NCI-H345 treated with DMSO at 0.1 percent for 48 hours (cell line): ENCODE results near the gene EME1.
"Not testable (repeated sequence)": the region's sequence is repeated elsewhere in the genome, so short reads cannot be mapped to it uniquely, and the experiment has no call there.

Experiments used
- DNase-seq: peaks from one replicate; lab custom pipeline; 2025; ENCODE audit not compliant: unreplicated experiment; lab: John Stamatoyannopoulos, UW

EME1 gene, protein sequence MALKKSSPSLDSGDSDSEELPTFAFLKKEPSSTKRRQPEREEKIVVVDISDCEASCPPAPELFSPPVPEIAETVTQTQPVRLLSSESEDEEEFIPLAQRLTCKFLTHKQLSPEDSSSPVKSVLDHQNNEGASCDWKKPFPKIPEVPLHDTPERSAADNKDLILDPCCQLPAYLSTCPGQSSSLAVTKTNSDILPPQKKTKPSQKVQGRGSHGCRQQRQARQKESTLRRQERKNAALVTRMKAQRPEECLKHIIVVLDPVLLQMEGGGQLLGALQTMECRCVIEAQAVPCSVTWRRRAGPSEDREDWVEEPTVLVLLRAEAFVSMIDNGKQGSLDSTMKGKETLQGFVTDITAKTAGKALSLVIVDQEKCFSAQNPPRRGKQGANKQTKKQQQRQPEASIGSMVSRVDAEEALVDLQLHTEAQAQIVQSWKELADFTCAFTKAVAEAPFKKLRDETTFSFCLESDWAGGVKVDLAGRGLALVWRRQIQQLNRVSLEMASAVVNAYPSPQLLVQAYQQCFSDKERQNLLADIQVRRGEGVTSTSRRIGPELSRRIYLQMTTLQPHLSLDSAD

DNA sequence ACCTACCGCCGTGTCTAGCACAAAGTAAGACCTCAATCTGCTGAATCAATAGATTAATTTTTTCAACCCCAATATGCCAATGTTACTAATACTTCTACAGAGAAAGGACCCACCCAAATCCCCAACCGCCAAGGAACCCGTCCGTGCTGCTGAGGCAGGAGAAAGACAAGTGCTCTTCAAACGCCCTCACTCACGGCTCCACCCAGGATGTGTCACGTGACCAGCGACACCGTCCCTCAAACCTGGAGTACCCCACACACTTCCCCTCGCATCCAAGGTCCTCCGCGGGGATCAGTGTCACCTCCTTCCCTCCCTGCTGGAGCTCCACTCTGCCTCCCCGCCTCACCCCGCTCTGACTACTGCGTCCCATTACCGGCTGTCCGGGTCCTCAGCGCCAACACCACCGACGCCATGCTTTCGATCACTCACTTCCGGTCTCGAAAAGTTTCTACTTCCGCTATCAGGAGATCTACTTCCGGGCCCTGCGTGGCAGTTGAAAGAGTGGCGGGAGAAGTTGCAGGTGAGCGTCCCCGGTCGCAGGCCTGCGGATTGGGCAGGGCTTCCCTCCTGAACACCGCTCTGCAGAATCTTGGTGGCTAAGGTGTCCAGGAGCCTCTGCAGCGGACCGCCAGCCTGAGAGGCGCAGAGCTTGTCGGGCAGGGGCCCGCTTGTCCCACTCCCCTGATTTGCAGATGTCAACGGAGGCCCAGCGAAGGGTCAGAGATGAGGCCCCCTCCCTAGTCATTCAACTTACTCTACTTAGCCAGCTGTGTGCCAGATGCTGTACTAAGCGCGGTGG lies at the start of gene EME1, which contains the start of gene MRPL27:
Gene EME1, plus strand, starts transcription at position 472 of the 799 bp plus-strand sequence. CDS start 1,980 bp downstream, outside the sequence.
Gene MRPL27, minus strand, starts transcription at position 427 of the 799 bp plus-strand sequence. Its CDS starts 14 bp downstream, at position 413.
- DNase-seq, result peak; percentile 79

DNA sequence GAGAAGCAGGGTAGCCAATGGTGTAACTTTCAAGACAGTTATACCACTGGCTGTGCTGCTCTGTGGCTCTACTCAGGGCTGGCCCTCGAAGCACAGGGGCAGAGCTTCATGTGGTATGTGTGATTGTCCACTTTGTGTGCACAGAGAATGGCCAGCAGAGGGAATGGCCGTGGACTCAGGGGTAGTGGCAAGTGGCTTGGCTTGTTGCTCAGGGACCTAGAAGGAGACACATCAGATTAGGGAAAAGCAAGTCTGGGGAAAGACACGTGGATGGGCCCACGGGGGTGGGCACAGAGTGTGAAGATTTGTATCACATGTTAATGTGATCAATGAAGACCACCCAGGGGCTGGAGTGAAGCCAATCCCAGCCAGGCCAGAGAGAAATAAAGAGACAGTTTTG lies 47.1 kb upstream of the EME1 start:
- DNase-seq, result no peak

DNA sequence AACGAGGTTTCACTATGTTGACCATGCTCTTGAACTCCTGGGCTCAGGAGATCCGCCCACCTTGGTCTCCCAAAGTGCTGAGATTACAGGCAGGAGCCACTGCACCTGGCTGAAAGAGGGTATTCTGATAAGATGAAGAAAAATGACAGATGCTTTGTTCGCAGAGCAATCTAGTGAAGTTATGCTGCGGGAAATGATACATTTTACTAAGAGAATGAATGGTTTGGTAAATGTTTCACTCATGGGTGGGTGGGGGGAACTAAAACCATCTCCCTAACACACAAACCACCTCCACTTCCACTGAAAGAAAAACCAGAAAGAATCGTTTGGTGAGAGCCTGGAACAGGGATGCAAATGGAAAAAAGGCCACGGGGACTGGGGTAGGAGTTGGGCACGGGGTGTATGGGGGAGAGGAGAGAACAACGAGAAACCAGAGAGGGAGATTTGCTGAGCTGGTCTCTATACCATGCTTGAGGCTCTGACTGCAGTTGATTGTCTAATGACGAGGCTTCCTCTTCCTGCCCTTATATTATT lies 46.1 kb upstream of the EME1 start:
- no peak for DNase-seq

DNA sequence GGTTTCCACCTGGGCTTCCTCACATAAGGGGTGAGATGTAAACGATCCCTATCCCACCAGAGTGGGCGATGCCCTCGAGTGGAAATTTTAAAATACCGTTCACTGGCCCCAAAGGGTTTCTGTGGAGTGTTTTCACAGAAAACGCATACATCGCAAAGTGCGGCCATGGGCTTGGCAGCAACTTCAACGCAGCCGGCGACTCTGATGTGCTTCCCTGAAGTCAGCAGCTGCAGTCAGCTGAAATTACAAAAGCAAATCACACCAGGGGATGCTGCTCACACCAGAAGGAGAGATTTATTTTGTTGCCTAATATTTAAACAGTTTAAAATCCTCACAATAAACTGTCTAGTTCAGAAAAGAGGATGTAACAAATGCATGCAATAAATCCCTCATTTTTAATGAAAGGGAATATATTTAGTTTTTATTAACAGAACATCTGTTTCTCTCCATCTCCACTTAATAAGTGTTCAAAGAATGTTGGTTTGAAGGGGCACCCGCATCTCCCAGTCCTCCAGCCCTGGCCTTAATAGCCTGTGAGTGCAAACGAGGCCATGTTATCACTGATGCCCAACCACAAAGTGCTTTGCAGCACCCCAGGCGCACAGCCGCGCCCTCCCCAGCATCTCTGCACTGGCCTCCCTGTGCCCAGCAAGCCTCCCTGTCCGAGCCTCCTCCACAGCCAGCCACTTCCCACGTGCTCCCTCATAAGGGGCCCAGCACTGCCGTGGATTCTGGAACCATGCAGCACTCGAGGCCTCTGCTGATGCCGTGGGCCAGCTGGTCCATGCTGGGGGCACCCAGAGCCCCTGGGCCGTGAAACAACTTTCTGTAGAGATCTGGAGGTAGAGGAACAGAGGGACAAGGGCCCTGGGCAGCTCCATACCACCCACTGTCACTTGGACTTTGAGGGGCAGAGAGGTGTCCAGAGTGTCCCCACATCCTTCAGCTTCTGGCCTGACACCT lies 44.4 kb upstream of the EME1 start:
- no peak for DNase-seq

DNA sequence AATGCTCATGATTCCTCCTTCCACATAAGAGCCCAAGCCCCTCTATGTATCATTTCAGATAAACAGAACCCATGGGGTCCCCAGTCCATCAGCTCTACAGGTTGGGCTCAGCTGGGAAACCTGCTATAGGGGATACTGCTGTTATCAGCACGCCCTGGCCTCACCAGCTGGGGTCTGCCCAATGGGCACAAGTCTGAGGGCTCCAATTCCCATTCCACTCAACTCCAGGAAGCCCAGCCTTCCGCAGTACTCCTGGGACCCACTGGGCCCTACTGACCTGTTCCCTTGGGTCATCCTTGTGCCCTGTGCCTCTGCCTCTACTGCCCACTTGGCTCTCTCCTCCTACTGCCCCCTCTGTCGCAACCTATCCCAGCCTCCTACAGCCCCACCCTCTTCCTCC lies 43.3 kb upstream of the EME1 start:
- no peak for DNase-seq

DNA sequence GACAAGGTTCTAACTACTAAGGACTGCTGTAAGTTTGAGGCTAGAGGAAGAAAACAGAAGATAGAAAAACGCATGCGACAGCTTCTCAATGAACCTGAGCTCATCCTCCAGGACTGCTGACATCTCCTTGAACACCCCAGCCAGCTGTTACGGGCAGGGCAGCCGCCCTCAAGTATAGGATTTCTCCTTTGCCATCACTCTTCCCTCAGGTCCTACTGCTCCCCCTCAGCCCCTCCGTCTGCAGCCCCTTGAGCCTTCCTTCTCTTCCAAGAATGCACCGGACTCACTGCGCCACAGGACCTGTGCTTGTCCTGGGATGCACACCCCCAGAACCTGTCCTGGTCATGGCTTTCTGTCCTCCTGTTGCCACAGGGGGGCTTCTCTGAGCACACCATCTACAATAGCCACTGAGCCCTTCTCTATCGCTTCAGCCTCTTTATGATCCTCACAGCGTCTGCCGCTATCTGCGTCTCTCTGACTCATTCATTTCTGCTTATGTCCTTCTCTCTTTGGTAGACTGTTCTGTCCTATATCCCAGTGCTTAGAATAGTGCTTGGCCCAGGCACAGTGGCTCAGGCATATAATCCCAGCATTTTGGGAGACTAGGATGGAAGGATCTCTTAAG lies 42.8 kb upstream of the EME1 start:
- no peak for DNase-seq

DNA sequence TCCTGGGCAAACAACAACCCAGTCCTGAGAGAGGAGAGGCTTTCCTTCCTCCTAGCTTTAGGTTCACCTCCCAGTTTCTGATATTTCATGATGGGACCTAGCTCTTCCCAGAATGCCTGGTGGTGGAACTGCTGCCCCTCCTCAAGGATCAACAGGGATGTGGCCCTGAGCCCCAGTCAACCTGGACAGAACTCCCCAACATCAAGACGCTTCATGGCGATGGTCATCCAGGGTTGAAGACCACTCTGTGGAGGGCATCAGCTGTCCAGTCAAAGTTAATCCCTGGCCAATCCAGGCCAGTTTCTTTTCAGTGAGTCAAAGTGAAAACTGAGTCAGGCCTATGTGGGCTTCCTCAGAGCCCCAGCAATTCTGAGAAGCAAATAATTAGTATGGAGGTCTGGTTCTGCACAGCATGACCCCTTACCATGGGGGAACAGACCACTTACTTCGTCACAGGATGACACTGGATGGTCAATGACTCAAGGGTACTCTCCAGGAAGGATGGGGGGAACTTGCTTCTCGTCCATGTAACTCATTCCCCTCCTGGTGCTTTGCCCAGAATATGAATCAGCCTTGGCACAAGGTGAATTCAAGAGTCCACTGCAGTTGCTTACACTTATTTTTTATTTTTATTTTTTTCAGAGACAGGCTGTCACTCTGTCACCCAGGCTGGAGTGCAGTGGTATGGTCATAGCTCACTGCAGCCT lies 41.8 kb upstream of the EME1 start:
- DNase-seq, result no peak

DNA sequence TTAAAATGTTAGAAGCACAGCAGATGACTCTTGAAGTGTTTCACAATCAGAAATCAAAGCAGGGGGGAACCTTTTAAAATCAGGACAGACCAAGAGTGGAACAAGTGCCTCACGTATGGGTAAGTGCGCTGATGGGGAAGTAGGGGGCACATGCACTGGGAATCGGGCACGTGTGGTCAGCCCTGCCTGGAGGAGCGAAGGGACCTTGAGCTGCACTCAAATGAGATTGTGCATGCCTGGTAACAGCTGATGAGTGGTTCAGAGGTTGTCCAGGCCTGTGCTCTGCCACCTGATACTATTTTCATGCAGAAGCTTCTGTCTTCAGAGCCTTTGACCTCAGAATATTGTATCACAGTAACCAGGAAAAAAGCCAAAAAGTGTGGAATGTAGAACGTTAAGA lies 40.8 kb upstream of the EME1 start:
- DNase-seq, result no peak

DNA sequence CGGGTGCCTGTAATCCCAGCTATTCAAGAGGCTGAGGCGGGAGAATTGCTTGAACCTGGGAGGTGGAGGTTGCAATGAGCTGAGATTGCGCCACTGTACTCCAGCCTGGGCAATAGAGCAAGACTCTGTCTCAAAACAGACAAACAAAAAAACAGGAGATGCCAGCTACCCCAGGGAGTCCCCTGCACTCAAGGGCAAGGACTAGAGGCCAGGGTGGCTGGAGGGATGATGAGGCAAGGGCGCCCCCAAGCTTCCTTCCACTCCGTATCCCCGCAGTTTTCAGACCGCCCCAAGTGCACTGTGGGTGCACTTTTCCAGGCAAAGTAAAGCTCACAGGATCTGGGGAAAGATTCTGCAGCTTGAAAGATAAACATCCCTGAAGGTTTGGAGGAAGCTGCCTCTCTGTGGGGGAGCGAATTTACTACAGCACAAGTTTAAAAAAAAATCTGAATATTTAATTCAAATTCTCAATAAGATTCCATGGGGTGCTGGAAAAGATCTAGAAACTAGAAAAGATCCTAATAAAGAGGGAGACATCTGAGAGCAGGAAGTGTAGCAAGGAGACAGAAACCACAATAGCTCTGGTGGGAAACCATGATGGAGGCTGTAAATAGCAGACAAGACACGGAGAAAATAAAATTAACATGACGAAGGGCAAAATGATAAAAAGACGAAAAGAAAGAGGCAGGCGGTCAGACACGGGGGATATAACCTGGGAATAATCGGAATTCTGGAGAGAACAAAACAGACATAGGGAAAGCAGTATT lies 39.6 kb upstream of the EME1 start:
- not testable (repeated sequence) for DNase-seq

DNA sequence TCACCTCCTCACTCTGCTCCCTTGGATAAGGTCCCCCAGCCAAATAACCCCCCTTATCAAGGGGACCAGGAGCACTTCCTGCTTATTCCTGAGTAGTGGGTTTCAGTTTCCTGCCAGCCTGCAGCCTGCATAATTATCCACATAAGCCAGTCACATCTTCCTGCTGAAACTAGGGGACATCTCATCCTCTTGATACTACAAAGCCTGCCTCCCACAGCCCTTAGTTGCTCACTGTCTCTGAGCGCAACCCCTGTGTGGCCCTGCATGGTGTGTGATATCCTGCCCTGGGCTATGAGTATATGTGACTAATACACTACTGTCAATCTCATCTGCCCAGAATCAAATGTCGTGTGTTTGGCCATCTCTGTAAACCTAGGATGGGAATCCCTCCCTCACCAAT lies 35.1 kb upstream of the EME1 start:
- DNase-seq, result no peak

DNA sequence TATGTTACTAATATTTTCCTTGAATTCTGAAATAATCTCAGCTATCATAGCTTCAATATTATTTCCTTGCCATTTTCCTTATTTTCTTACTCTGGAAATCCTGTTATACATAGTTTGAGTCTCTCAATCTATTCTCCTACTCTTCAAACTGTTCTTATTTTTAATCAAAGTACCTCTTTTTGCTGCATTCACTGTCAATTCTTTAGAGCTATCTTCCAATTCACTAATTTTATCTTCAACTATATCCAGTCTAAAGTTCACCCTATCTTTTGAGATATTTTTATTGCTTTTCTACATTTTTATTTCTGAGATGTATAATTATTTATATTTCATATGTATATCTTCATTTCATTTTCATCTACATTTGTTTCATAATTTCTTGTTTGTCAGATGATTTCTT lies 34.4 kb upstream of the EME1 start:
- DNase-seq, result no peak

DNA sequence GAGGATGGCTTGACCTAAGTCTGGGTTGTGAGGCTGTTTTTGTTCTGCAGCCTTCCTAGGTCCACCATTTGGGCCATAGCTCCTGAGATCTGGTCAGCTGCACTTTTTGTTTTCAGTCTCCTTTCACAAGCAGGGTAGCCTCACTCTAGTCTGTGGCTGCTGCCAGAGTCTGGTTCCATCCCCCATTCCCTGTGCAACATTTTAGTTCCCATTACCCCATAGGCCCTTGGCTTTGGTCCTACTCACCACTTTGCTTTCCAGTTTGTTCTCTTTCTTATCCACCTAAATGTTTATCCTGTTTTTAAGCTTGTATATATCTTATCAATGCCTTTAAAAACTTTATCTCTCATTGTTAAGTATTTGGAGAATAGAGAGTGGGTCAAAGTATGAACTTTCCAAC lies 33.6 kb upstream of the EME1 start:
- no peak for DNase-seq

DNA sequence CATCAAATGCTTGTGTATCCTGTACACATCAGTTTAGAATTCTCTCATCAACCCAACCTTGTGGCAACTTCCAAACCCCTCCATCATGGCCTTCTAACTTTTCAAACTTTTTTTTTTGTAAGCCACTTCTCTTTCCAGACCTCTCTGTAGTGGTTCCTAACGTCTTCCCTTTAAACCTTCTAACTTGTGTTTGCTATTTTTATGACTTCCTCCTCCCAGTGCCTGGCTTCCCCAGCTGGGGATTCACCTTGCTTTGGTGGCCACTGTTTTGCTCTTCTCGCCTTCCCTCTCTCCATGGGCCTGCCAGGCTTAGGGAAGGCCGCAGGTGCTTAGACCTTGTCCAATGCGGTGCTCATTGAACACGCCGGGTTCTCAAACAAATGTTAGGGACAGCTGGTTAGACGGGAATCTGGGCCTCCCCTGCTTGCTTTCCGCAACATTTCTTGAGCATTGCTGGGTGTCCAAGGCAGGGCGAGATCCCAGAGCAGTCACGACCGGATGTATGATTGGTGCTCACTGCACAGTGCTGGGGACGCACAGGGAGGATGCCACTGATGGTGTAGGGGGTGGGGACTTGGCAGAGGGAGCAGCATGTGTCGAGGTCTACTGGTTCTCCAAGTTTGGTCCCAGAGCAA lies 28.2 kb upstream of the EME1 start:
- DNase-seq, result peak; percentile 58

DNA sequence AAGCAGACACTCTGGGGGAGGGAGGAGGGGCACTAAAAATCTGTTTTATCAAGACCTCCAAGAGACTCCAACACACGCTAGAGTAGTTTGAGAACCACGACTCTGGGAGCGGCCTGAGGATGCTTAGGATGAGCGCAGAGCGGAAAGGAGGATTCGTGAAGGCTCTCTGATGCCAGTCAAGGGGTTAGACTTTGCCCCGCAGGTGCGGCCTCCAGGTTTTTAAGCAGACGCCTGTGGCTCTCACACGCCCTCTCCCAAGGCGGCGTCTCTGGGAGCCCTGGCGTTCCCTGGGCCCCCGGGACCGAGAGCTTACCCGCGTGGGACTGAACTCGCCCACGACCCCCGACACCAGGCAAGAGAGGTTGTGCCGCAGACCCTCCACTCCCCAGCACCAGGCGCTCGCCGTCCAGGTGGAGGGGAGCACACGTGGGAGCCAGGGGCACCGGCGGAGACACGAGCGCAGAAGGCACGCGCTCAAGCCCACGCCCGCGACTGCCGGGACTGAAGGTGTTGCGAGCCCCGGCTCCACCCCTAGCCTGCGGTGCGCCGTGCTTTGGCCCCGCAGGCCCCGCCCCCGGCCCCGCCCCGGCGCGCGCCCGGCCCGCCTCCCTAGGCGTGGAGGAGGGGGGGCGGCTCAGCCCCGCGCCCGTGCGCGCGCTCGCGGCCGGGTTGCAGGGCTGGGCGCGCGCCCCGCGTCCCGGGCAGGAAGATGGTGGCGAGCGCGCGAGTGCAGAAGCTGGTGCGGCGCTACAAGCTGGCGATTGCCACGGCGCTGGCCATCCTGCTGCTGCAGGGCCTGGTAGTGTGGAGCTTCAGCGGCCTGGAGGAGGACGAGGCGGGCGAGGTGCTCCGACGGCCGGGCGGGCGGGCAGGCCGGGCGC lies 27.4 kb upstream of the EME1 start, which contains the start of gene XYLT2:
Gene XYLT2, plus strand, starts transcription at position 695 of the 881 bp plus-strand sequence. Its CDS starts 15 bp downstream, at position 710.
- DNase-seq, result peak; percentile 59

DNA sequence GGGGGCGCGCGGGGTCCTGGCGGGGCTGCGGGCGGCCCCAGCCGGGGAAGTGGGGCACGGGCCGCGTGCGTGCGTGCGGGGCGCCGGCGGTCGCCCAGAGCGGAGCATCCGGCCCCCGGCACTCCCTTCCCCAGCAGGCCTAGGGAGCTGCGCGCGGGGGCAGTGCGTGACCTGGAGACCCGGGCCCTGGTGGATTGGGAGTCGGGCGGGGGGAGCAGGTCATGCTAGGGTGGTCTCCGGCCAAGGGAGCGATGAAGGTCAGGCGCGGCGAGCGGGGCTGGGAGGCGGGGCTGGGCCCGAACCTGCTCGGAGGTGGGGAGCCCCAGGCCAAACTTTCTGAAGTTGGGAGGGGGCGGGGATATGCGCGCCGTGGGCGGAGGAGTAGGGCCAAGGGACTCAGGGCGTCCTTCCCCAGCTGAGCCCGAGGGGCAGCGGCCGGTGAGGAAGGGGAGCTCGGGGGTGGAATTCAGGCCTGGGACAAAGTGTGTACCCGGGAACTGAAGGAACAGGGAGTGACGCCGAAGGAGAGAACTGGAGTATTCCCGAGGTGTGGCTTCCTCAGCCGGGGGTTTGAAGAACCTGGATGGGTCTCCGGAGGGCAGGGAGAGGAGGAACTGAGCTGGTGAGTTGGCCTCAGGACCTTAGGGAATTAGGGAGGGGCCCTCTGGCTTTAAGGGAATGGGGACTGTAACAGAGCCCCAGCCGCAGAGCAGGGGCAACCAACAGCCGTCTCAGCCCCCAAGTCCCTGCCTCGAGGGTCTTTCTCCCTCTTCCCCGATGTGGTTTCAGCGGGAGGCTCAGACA lies 26.5 kb upstream of the EME1 start:
- no peak for DNase-seq
